ENCODE measurements around the gene KDM7A.
A peak's percentile ranks its signal among the peaks of the same experiment; 100 is the strongest.
"Not testable (repeated sequence)": the region's sequence is repeated elsewhere in the genome, so short reads cannot be mapped to it uniquely, and the experiment has no call there.

The KDM7A gene

GRCh38 chr7:140174217-140174616 is 2.6 kb downstream of the KDM7A start:
- no peak overlapping the region for H3K4me3 ChIP-seq (ENCODE audit: low read length)
- TF ChIP-seq CTCF (conservative IDR thresholded peaks at IDR 0.05; ENCODE audit: low read length) = no peak
- DNase-seq (ENCODE audit: low read depth) = no peak

- DNase-seq (ENCODE audit: low read depth) = no peak
- H3K4me3 ChIP-seq (ENCODE audit: low read length) = no peak overlapping the region
- TF ChIP-seq CTCF (conservative IDR thresholded peaks at IDR 0.05; ENCODE audit: low read length) = no peak
Observed at GRCh38 chr7:140170375-140170774, 6.4 kb downstream of the KDM7A start.

- TF ChIP-seq CTCF (conservative IDR thresholded peaks at IDR 0.05; ENCODE audit: low read length) = no peak
- H3K4me3 ChIP-seq (ENCODE audit: low read length) = no peak overlapping the region
Observed at GRCh38 chr7:140168816-140169215, 8.0 kb downstream of the KDM7A start.

GRCh38 chr7:140165422-140165821 is 11.4 kb downstream of the KDM7A start:
- H3K4me3 ChIP-seq (ENCODE audit: low read length) = peak overlapping the region; percentile 12; the same call in 1 of the 2 replicates
- TF ChIP-seq CTCF (conservative IDR thresholded peaks at IDR 0.05; ENCODE audit: low read length) = no peak
- DNase-seq (ENCODE audit: low read depth) = peak; percentile 88

More at GRCh38 chr7:140168816-140169215, 8.0 kb downstream of the KDM7A start:
- no peak for DNase-seq (ENCODE audit: low read depth)

- H3K4me3 ChIP-seq (ENCODE audit: low read length); DNase-seq (ENCODE audit: low read depth): not testable (repeated sequence)
Observed at GRCh38 chr7:140162081-140162480, 14.7 kb downstream of the KDM7A start.

- H3K4me3 ChIP-seq (ENCODE audit: low read length) = no peak overlapping the region
- DNase-seq (ENCODE audit: low read depth) = no peak
- TF ChIP-seq CTCF (conservative IDR thresholded peaks at IDR 0.05; ENCODE audit: low read length) = no peak
Observed at GRCh38 chr7:140161047-140161446, 15.7 kb downstream of the KDM7A start.

- H3K4me3 ChIP-seq (ENCODE audit: low read length) = no peak overlapping the region
- DNase-seq (ENCODE audit: low read depth) = no peak
- TF ChIP-seq CTCF (conservative IDR thresholded peaks at IDR 0.05; ENCODE audit: low read length) = no peak
Observed at GRCh38 chr7:140160308-140160707, 16.5 kb downstream of the KDM7A start.

- peak; percentile 81 for DNase-seq (ENCODE audit: low read depth)
- no peak for TF ChIP-seq CTCF (conservative IDR thresholded peaks at IDR 0.05; ENCODE audit: low read length)
- no peak overlapping the region for H3K4me3 ChIP-seq (ENCODE audit: low read length)
Observed at GRCh38 chr7:140159497-140159896, 17.3 kb downstream of the KDM7A start.
